ENCODE results near the gene CD47. TPM values are rescaled to one million over a fixed set of nuclear protein-coding genes. Genes with fewer than 3 reads are reported as not detected.

CD47 gene
- total RNA-seq, 1 experiment from 2014 or later = 204 TPM

DNA sequence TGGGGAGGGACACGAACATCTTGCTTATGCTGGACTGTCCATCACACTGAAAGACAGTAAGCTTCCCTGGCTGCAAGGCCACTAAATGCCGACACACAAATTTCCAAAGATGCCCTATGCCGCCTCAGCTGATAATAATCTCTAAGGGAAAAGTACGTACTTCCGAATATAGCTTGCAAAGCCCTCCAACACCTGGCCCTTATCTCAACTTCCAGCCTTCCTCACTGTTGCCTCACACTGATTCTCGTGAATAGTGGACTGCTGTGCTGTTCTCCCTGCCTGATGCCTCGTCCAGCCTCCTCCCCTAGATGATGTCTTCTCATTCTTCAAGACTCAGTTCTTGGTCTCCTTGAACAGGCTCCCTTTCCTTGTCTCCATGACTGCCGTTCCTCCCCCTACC, 72.3 kb downstream of the CD47 start:
- Histone ChIP-seq H3K9me3 (replicated peaks) (no peaks in the 10 kb centered on the region), H3K4me3 (no peak overlapping the region), H3K27ac (no peak overlapping the region), H3K4me1 (replicated peaks) (no peaks in the 10 kb centered on the region), H3K36me3 (no peaks in the 10 kb centered on the region), H3K27me3 (replicated peaks) (no peaks in the 10 kb centered on the region)
- DNase-seq (ENCODE audit: low read depth in 1 of 2, low spot score in 2 of 2) = no peak

DNA sequence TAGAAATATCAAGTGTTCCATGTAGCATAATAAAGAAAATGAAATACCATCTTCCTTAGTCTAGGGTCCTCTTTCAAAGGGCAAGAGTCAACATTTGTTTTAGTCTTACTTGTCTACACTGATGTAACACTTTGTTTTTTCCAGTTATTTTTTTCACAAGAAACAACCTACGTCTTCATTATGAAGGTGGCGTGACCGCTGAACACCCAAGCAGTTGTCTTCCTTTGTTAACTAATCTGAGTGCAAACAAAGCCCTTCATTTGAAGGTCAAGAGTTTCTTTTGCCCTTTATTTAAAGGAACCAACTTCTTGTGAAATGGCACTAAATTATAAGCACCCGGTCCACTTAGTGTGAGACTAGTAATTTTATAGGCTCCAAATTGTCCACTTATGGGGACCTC, 73.2 kb downstream of the CD47 start:
- Histone ChIP-seq H3K4me3 (no peak overlapping the region), H3K27ac (no peak overlapping the region), H3K36me3 (no peaks in the 10 kb centered on the region), H3K9me3 (replicated peaks) (no peaks in the 10 kb centered on the region), H3K4me1 (replicated peaks) (no peaks in the 10 kb centered on the region), H3K27me3 (replicated peaks) (no peaks in the 10 kb centered on the region)
- no peak for DNase-seq (ENCODE audit: low read depth in 1 of 2, low spot score in 2 of 2)

DNA sequence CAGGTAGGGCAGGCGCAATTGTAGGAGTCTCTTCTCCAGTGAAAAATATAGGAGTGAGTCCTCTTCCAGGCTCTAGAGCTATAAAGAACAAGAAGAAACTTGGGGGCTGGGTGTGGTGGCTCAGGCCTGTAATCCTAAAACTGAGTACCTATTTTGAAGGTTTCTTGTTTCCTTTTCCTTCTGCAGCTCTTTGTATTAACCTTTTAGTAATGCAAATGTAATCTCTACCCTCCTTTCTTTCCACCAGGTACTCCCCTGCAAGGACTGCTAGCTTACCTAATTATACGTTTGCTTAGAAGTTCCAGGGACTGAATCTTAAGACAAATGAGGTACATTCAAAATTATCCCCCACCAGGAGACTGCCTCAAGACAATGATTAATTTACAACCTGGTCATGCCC, 75.9 kb downstream of the CD47 start:
- DNase-seq (ENCODE audit: low read depth in 1 of 2, low spot score in 2 of 2) = no peak
- no peak overlapping the region for H3K4me3 ChIP-seq

GRCh38 chr3:108013141-108014055, 77.4 kb downstream of the CD47 start:
- DNase-seq (ENCODE audit: low read depth in 1 of 2, low spot score in 2 of 2) = no peak
- H3K9me3 ChIP-seq (replicated peaks) = no peaks in the 10 kb centered on the region
- H3K27ac ChIP-seq = no peak overlapping the region
- no peaks in the 10 kb centered on the region for H3K27me3 ChIP-seq (replicated peaks)
- no peak overlapping the region for H3K4me3 ChIP-seq
- no peaks in the 10 kb centered on the region for H3K36me3 ChIP-seq
- peaks cover 10% of the 10 kb centered on the region for H3K4me1 ChIP-seq (replicated peaks)

More for the DNA sequence above, 75.9 kb downstream of the CD47 start:
- H3K36me3 ChIP-seq = no peaks in the 10 kb centered on the region
- no peaks in the 10 kb centered on the region for H3K4me1 ChIP-seq (replicated peaks)
- no peaks in the 10 kb centered on the region for H3K27me3 ChIP-seq (replicated peaks)
- H3K9me3 ChIP-seq (replicated peaks) = no peaks in the 10 kb centered on the region
- H3K27ac ChIP-seq = no peak overlapping the region

- Histone ChIP-seq H3K4me1 (replicated peaks) (peaks cover 19% of the 10 kb centered on the region), H3K36me3 (no peaks in the 10 kb centered on the region), H3K27me3 (replicated peaks) (no peaks in the 10 kb centered on the region), H3K4me3 (no peak overlapping the region), H3K9me3 (replicated peaks) (no peaks in the 10 kb centered on the region), H3K27ac (no peak overlapping the region)
- DNase-seq (ENCODE audit: low read depth in 1 of 2, low spot score in 2 of 2) = no peak
These were observed 78.5 kb downstream of the CD47 start for GRCh38 chr3:108012304-108012703.

DNA sequence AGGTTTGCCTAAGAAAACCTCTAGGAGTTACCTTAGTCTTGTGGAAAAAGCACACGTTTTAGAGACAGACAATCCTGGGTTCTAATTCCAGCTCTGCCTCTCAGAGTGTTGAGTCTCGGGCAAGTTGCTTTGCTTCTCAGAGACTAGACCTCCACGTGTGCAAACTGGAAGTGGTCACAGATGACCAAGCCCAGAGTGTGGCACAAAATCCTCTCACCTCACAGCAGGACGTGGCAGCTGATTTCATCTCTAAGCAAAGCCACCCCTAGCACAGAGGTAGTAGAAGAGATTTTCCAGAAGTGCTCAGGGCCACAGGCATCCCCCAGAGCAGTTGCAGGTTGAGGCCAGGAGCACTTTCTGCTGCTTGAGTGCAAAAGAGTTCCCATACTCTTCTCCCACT, 79.2 kb downstream of the CD47 start:
- no peak for DNase-seq (ENCODE audit: low read depth in 1 of 2, low spot score in 2 of 2)
- H3K4me3 ChIP-seq = no peak overlapping the region
- no peaks in the 10 kb centered on the region for H3K27me3 ChIP-seq (replicated peaks)
- H3K4me1 ChIP-seq (replicated peaks) = peaks cover 25% of the 10 kb centered on the region
- H3K27ac ChIP-seq = no peak overlapping the region
- no peaks in the 10 kb centered on the region for H3K36me3 ChIP-seq
- H3K9me3 ChIP-seq (replicated peaks) = no peaks in the 10 kb centered on the region

DNA sequence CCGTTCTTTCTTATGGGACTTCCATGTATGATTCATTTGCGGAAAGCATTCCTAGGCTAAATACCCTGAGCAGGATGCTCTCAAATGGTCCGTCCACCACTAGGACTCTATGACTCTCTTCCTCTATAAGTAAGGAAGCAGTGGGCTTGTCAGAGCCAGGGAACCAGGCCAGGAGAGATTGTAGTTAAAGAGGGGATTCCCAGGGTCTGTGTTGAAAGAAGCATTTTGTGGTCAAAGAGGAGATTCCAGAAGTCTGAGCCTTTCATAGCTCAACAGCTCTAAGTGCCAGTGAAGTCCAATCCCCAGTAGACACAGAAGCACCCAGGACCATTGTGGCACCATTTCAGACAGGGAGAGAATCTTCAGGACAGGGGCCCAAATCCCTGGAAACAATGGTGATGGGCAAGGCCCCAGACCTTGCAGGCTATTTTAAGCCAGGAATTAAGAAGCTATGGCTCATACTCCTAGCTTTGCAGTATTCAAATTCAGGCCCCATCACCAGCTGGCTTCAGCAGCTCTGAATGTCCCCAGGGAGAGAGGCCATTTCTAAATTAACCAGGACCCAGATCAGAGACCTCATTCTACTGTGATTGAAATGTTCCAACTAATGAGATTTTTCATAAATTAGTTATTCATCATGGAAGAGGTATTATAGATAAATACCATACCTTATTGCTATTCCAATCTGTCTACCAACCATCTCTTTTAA, 81.7 kb downstream of the CD47 start:
- no peak overlapping the region for H3K4me3 ChIP-seq
- no peaks in the 10 kb centered on the region for H3K36me3 ChIP-seq
- H3K27ac ChIP-seq = peak overlapping the region; percentile 30; the same call in 1 of the 2 replicates
- peaks cover 25% of the 10 kb centered on the region for H3K4me1 ChIP-seq (replicated peaks)
- no peaks in the 10 kb centered on the region for H3K9me3 ChIP-seq (replicated peaks)
- DNase-seq (ENCODE audit: low read depth in 1 of 2, low spot score in 2 of 2) = peak; percentile 74 to 77
- H3K27me3 ChIP-seq (replicated peaks) = no peaks in the 10 kb centered on the region

DNA sequence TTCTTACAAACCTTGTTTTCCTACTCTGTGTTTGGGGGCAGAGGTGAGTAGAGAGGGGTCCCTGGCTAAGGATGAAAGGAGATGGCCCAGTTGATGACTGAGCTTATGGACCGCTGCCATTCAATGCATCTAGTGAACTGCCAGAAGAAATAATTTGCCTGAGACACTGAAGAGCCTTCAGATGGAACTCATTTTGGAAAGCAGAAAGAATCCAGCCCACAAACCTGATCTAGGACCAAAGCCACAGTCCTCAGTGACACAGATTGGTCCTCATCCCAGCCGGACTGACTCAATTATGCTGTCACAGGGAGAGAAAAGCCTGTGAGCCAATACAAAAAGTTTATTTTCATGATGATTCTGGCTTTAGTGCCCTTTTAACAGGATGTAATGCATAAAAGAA, 82.7 kb downstream of the CD47 start:
- Histone ChIP-seq H3K27me3 (replicated peaks) (no peaks in the 10 kb centered on the region), H3K9me3 (replicated peaks) (no peaks in the 10 kb centered on the region), H3K36me3 (no peaks in the 10 kb centered on the region), H3K4me1 (replicated peaks) (peaks cover 25% of the 10 kb centered on the region), H3K27ac (no peak overlapping the region), H3K4me3 (no peak overlapping the region)
- DNase-seq (ENCODE audit: low read depth in 1 of 2, low spot score in 2 of 2) = no peak

GRCh38 chr3:108006881-108007331, 83.9 kb downstream of the CD47 start:
- no peak for DNase-seq (ENCODE audit: low read depth in 1 of 2, low spot score in 2 of 2)
- no peaks in the 10 kb centered on the region for H3K9me3 ChIP-seq (replicated peaks)
- no peak overlapping the region for H3K27ac ChIP-seq
- H3K27me3 ChIP-seq (replicated peaks) = no peaks in the 10 kb centered on the region
- H3K4me1 ChIP-seq (replicated peaks) = peaks cover 25% of the 10 kb centered on the region
- H3K4me3 ChIP-seq = no peak overlapping the region
- H3K36me3 ChIP-seq = no peaks in the 10 kb centered on the region

- DNase-seq (ENCODE audit: low read depth in 1 of 2, low spot score in 2 of 2) = no peak
- Histone ChIP-seq H3K9me3 (replicated peaks) (no peaks in the 10 kb centered on the region), H3K36me3 (no peaks in the 10 kb centered on the region), H3K27me3 (replicated peaks) (no peaks in the 10 kb centered on the region), H3K4me3 (no peak overlapping the region), H3K4me1 (replicated peaks) (peaks cover 25% of the 10 kb centered on the region), H3K27ac (no peak overlapping the region)
These were observed 84.6 kb downstream of the CD47 start for GRCh38 chr3:108006077-108006771.

- no peaks in the 10 kb centered on the region for H3K36me3 ChIP-seq
- no peaks in the 10 kb centered on the region for H3K27me3 ChIP-seq (replicated peaks)
- H3K27ac ChIP-seq = no peak overlapping the region
- H3K4me3 ChIP-seq = no peak overlapping the region
- H3K9me3 ChIP-seq (replicated peaks) = no peaks in the 10 kb centered on the region
- no peak for DNase-seq (ENCODE audit: low read depth in 1 of 2, low spot score in 2 of 2)
- H3K4me1 ChIP-seq (replicated peaks) = peaks cover 26% of the 10 kb centered on the region
These were observed 86.2 kb downstream of the CD47 start for GRCh38 chr3:108004647-108005046.

GRCh38 chr3:108001457-108001856, 89.4 kb downstream of the CD47 start:
- no peaks in the 10 kb centered on the region for H3K36me3 ChIP-seq
- DNase-seq (ENCODE audit: low read depth in 1 of 2, low spot score in 2 of 2) = no peak
- no peak overlapping the region for H3K27ac ChIP-seq
- H3K4me3 ChIP-seq = no peak overlapping the region
- H3K27me3 ChIP-seq (replicated peaks) = no peaks in the 10 kb centered on the region
- H3K9me3 ChIP-seq (replicated peaks) = no peaks in the 10 kb centered on the region
- H3K4me1 ChIP-seq (replicated peaks) = peaks cover 12% of the 10 kb centered on the region

DNA sequence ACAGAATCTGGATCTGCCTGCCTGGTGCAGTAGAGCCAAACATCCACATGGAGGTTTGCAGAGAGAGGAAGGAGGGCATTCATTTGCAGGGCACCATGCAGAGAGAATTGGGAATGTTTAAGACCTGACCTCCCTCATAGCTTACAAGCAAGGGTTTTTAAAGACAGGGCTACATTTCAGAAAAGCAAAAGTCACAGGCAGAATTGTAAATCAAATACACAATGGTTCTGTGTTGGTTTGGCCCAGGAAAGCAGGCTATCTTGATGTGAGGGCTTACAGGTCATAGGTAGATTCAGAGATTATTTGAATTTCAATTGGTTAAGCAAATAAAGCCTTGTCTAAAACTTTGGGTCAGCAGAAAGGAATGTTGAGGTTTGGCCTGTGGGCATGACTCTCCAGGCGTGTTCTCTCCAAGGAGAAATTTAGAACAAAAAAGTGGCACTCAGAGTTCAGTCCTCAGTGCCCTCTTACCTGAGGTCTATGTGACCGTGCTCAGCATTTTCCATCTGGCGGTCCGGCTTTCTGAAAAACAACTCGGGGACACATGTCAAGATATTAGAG, 91.5 kb downstream of the CD47 start:
- peak; percentile 47 to 50 for DNase-seq (ENCODE audit: low read depth in 1 of 2, low spot score in 2 of 2)

More for the DNA sequence above, 91.5 kb downstream of the CD47 start:
- Histone ChIP-seq H3K9me3 (replicated peaks) (no peaks in the 10 kb centered on the region), H3K27me3 (replicated peaks) (no peaks in the 10 kb centered on the region), H3K4me3 (no peak overlapping the region), H3K27ac (no peak overlapping the region), H3K36me3 (no peaks in the 10 kb centered on the region), H3K4me1 (replicated peaks) (peaks cover 12% of the 10 kb centered on the region)

All from SJSA1 (cell line).